ENCODE data around the gene DOC2A. TPM values are rescaled to one million over a fixed set of nuclear protein-coding genes. Genes with fewer than 3 reads are reported as not detected.

DOC2A gene
- total and polyA plus RNA-seq, 9 of the 15 experiments (the other 6 are each of a cell fraction or from before 2014, with no cell fraction given): 0.03 to 0.38 (median 0.28) TPM; not detected in 1

DNA sequence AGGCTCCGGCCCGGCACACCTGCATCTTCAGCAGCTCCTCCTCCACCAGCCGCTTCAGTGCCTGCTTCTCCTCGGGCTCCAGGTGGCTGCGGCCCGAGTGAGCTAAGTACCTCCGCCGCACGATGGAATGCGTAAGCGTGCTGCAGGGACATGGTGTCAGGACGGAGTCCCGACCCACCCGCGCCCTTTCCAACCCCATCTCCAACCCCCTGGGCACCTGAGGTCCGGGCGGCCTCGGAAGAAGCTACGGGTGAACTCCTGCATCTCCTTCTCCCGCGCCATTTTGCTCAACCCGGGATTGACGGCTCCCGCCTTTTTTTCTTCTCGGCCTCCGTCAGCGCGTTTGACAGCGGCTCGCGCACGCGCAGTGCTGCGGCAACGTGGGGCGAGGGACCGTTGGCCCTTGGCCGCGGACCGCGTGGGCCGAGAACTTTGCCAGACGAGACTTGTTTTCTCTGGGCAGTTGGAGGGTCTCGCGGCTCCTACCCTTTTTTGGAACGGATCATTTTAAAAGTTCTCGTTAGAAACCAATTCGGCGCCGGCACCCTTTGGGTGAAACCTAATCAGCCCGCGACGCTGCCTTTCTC lies 15.4 kb downstream of the DOC2A start, which contains the start of gene HIRIP3 (continued):
- TF ChIP-seq, protein P1, sequence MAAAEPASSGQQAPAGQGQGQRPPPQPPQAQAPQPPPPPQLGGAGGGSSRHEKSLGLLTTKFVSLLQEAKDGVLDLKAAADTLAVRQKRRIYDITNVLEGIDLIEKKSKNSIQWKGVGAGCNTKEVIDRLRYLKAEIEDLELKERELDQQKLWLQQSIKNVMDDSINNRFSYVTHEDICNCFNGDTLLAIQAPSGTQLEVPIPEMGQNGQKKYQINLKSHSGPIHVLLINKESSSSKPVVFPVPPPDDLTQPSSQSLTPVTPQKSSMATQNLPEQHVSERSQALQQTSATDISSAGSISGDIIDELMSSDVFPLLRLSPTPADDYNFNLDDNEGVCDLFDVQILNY (CRISPR knock-in tag; IDR thresholded peaks at IDR 0.05): no peak
- TF ChIP-seq SMAD3 (CRISPR knock-in tag; conservative IDR thresholded peaks at IDR 0.05): no peak
- TF ChIP-seq, protein P2, sequence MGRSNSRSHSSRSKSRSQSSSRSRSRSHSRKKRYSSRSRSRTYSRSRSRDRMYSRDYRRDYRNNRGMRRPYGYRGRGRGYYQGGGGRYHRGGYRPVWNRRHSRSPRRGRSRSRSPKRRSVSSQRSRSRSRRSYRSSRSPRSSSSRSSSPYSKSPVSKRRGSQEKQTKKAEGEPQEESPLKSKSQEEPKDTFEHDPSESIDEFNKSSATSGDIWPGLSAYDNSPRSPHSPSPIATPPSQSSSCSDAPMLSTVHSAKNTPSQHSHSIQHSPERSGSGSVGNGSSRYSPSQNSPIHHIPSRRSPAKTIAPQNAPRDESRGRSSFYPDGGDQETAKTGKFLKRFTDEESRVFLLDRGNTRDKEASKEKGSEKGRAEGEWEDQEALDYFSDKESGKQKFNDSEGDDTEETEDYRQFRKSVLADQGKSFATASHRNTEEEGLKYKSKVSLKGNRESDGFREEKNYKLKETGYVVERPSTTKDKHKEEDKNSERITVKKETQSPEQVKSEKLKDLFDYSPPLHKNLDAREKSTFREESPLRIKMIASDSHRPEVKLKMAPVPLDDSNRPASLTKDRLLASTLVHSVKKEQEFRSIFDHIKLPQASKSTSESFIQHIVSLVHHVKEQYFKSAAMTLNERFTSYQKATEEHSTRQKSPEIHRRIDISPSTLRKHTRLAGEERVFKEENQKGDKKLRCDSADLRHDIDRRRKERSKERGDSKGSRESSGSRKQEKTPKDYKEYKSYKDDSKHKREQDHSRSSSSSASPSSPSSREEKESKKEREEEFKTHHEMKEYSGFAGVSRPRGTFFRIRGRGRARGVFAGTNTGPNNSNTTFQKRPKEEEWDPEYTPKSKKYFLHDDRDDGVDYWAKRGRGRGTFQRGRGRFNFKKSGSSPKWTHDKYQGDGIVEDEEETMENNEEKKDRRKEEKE (IDR thresholded peaks at IDR 0.05; ENCODE audit: borderline replicate concordance in 1 of 2, control insufficient read depth in 1 of 2, low read depth in 2 of 2, low read length in 1 of 2): no peak
- no peak for TF ChIP-seq TBL1XR1 (IDR thresholded peaks at IDR 0.05; ENCODE audit: low read length in 2 of 2)
- 0 out of 2 replicates have a peak, but pooled peaks have one; percentile 33 for TF ChIP-seq KAT8 (IDR thresholded peaks at IDR 0.05; ENCODE audit: low read depth)
- no peak for TF ChIP-seq MCM3 (IDR thresholded peaks at IDR 0.05)
- TF ChIP-seq GTF2E2 (tag; IDR thresholded peaks at IDR 0.05): peak; percentile 19; the same call in 1 of the 2 replicates
- TF ChIP-seq, protein P3, sequence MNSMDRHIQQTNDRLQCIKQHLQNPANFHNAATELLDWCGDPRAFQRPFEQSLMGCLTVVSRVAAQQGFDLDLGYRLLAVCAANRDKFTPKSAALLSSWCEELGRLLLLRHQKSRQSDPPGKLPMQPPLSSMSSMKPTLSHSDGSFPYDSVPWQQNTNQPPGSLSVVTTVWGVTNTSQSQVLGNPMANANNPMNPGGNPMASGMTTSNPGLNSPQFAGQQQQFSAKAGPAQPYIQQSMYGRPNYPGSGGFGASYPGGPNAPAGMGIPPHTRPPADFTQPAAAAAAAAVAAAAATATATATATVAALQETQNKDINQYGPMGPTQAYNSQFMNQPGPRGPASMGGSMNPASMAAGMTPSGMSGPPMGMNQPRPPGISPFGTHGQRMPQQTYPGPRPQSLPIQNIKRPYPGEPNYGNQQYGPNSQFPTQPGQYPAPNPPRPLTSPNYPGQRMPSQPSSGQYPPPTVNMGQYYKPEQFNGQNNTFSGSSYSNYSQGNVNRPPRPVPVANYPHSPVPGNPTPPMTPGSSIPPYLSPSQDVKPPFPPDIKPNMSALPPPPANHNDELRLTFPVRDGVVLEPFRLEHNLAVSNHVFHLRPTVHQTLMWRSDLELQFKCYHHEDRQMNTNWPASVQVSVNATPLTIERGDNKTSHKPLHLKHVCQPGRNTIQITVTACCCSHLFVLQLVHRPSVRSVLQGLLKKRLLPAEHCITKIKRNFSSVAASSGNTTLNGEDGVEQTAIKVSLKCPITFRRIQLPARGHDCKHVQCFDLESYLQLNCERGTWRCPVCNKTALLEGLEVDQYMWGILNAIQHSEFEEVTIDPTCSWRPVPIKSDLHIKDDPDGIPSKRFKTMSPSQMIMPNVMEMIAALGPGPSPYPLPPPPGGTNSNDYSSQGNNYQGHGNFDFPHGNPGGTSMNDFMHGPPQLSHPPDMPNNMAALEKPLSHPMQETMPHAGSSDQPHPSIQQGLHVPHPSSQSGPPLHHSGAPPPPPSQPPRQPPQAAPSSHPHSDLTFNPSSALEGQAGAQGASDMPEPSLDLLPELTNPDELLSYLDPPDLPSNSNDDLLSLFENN (IDR thresholded peaks at IDR 0.05; ENCODE audit: low read depth in 2 of 2, low read length in 2 of 2): no peak
- TF ChIP-seq, protein P4, sequence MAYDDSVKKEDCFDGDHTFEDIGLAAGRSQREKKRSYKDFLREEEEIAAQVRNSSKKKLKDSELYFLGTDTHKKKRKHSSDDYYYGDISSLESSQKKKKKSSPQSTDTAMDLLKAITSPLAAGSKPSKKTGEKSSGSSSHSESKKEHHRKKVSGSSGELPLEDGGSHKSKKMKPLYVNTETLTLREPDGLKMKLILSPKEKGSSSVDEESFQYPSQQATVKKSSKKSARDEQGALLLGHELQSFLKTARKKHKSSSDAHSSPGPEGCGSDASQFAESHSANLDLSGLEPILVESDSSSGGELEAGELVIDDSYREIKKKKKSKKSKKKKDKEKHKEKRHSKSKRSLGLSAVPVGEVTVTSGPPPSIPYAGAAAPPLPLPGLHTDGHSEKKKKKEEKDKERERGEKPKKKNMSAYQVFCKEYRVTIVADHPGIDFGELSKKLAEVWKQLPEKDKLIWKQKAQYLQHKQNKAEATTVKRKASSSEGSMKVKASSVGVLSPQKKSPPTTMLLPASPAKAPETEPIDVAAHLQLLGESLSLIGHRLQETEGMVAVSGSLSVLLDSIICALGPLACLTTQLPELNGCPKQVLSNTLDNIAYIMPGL (CRISPR knock-in tag; IDR thresholded peaks at IDR 0.05): no peak
- no peak; the same call in 1 of the 2 replicates for TF ChIP-seq ILF3 (IDR thresholded peaks at IDR 0.05; ENCODE audit: borderline replicate concordance)
- no peak for TF ChIP-seq HCFC1 (IDR thresholded peaks at IDR 0.05; ENCODE audit: low read depth, low read length)
- TF ChIP-seq, protein P5, sequence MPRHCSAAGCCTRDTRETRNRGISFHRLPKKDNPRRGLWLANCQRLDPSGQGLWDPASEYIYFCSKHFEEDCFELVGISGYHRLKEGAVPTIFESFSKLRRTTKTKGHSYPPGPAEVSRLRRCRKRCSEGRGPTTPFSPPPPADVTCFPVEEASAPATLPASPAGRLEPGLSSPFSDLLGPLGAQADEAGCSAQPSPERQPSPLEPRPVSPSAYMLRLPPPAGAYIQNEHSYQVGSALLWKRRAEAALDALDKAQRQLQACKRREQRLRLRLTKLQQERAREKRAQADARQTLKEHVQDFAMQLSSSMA (CRISPR knock-in tag; IDR thresholded peaks at IDR 0.05): no peak
- TF ChIP-seq SLC30A9 (CRISPR knock-in tag; IDR thresholded peaks at IDR 0.05): no peak
- no peak; the same call in 1 of the 2 replicates for TF ChIP-seq ZNF589 (CRISPR knock-in tag; IDR thresholded peaks at IDR 0.05; ENCODE audit: low read depth)
- no peak for TF ChIP-seq SIX5 (IDR thresholded peaks at IDR 0.05; ENCODE audit: borderline replicate concordance in 1 of 2, insufficient read depth in 1 of 2, low read depth in 1 of 2, low read length in 2 of 2)
